Hematopoietic multipotent progenitor cell treated with erythropoietin and hydrocortisone succinate and interleukin-3 and kit ligand, for 17 days (in vitro differentiated cells): ENCODE measurements around the gene SP100.

Source experiments
- DNase-seq: peaks from one replicate; pipeline ENCODE4 v3.0.0-alpha.2; 2015; ENCODE audit warnings: low spot score

The SP100 gene

DNA sequence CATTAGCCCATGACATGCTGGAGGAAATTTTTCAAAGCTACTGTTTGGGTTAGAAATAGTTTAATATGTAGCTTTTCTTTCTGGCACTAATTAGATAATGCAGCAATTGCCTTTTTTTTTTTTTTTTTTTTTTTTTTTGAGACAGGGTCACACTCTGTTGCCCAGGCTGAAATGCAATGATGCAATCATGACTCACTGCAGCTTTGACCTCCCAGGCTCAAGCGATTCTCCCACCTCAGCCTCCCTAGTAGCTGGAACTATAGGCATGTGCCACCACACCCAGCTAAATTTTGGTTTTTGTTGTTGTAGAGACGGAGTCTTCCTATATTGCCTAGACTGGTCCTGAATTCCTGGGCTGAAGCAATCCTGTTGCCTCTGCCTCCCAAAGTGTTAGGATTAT lies 136.2 kb downstream of the SP100 start:
- DNase-seq: no peak

DNA sequence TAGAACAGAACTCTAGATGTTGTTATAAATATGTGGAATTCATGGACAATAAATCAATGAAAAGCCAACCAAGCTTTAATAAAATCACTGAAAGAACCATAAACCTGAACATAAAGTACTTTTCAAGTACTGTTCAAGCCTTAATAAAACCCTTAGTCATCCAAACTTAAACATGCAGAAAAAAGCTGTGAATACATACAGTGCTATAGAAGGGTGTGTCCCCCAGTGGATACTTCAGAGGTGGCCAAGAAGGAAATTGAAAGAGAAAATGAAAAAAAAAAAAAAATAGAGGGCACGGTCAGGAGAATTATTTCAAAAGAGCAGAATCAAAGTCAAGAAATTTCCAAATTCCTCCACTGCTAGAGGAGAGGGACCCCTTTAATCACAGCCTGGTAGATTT lies 141.1 kb downstream of the SP100 start:
- no peak for DNase-seq

DNA sequence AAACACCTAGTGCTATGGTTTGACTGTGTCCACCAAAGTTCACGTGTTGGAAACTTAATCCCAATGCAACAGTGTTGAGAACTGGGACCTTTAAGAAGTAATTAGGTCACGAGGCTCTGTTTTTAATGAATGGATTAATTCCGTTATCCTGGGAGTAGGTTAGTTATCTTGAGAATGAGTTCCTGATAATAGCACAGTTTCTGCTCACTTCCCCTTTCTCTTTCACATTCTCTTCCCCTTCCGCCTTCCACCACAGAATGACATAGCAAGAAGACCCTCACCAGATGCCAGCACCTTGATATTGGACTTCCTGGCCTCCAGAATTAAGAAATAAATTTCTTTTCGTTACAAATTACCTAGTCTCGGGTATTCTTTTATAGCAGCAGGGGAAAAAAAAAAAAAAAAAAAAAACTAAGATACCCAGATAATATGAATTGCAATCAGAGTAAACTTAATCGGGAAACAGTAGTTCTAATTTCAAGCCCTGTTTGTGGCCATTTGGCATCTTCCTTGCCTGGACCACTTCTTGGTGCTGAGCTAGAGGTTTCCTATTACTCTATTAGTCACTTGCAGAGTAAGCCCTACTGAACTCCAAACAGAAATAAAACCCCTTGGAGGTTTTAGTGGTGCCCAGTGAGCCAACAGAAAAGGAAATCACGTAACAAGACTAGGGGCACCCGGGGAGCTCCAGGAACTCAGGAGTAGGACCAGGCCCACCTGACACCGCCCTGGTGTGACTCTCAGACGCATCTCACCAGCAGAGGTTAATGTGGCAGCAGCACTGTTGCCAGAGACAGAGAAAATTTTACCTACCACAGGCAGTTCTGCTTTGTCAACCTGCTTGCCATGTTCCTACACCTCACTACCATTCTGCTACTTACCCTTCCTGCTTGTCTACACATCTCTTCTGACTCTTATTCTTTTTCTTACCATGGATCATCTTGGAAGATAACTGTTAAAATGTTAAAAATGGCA lies 149.1 kb downstream of the SP100 start:
- DNase-seq: no peak

DNA sequence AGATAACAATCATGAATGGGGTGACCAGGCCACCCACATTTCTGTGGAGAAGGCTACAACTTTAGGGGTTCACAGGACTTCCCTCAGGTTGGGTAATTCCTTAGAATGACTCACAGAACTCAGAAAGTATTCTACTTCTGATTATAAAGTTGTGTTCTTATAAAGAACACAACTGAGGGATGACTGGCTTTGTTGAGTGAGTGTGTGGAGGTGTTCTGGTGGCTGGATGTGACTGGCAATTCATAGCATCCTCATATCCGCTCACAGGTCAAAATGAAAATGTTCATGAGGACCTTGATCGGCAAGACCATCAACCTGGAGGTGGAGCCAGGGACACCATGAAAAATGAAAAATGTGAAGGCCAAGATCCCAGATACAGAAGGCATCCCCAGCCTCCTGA lies 153.3 kb downstream of the SP100 start:
- DNase-seq: no peak

DNA sequence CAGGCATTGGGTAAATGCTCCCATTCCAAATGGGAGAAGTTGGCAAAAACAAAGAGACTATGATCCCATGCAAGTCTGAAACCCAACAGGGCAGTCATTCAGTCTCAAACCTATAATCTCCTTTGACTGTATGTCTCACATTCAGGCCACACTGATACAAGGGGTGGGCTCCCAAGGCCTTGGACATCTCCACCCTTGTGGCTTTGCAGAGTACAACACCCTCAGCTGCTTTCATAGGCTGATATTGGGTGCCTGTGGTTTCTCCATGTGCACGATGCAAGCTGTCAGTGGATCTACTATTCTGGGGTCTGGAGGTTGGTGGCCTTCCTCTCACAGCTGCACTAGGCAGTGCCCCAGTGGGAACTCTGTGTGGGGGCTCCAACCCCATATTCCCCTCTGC lies 155.0 kb downstream of the SP100 start:
- no peak for DNase-seq

DNA sequence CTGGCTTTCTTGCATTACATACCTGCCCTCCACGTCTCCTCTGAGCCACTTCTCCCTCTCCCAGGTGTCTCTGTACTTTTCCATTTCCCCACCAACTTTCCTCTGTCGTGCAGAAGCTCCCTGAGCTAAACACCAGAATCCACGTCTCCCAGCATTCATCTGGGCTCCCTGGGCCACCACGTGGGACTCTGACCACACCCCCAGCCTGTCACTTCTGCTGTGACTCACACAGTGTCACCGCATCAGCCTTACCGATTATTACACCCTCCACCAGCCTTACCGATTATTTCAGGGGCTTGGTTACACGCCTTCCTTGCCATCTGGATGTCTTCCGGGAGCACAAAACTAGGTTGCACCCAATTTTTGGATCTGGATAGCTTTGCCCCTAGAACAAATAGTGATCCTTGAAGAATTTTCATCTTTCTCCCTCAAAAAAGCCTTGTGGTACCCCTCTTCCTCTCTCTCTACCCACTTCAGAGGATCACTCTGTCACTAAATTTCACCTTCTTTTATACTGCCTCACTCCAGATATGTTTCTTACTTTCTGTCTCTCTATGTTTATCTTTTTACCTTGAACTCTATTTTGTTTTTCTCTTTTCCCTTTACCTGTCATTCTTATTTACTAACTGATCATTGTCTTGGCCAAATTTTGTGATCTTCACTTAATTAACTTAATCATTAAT lies 159.8 kb downstream of the SP100 start:
- no peak for DNase-seq

DNA sequence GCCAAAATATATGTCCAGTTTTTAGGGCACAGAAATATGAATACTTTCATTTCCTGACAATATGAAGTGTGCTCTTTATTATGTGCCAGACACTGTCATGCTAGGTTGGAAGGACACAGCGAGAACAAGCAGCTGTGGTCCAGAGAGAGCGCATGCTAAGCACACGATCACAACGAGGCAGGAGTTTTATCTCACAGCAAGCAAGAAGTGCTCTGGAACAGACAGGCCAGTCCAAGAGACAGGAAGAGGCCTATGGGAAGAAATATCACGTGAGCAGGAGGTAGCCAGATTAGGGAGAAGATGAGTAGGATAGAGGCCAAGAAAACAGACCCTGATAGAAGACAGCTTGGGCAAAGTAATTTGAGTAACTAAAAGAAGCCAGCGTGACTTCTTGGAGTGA lies 161.1 kb downstream of the SP100 start:
- DNase-seq: no peak

DNA sequence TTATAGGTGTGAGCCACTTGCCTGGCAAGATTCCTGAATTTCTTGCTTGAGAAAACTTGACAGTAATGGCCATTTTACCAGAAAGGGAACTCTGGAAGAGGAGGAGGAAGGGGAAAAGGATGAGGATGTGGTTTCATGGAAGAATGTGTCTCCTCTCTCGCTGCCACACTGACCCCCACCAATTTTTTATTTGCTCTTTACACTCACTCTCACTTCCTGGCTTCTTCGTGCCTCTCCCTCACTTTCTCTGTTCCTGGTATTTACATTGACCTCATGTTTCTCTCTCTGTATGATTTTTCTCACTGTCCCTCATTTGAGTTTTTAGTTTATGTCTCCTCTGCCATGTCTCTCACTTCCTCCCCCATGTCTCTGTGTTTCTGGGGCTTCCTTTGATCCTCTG lies 162.1 kb downstream of the SP100 start:
- DNase-seq: no peak

DNA sequence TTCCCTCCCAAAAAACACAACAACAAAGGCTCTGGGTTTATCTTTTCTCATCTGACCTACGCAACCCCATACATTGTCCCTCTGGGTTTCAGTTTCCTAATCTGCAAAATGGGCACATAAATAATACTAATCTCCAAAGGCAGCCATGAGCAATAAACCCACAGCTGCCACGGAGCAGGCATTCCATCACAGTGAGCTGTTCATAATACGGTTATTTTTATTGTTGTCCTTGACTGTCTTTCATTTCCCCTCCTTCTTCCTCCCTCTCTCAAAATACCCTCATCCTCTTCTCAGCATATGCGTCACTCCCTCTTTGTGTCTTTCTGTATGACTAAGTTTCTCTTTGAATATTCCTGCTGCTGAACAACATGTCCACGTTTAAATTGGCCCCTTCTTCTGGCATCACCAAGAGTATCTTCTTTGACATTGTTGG lies 166.9 kb downstream of the SP100 start:
- no peak for DNase-seq

DNA sequence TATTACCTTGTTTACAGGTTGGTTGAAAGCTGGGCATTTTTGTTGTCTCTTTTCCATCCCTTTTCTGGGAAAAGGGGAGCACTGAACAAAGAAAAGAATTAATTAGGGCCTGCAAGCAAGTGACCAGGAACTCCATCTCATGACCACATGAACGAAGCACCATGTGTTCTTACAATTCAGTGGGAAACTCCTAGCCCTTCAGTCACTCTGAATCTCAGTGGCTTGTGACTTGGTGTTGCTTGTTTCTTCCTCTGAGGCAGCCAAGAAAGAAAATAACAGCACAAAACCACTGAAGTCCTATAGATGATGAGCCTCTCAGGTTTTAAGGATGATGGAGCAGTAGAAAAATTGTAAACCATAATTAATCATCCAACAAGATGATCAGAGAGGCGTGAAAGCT lies 167.6 kb downstream of the SP100 start:
- no peak for DNase-seq

DNA sequence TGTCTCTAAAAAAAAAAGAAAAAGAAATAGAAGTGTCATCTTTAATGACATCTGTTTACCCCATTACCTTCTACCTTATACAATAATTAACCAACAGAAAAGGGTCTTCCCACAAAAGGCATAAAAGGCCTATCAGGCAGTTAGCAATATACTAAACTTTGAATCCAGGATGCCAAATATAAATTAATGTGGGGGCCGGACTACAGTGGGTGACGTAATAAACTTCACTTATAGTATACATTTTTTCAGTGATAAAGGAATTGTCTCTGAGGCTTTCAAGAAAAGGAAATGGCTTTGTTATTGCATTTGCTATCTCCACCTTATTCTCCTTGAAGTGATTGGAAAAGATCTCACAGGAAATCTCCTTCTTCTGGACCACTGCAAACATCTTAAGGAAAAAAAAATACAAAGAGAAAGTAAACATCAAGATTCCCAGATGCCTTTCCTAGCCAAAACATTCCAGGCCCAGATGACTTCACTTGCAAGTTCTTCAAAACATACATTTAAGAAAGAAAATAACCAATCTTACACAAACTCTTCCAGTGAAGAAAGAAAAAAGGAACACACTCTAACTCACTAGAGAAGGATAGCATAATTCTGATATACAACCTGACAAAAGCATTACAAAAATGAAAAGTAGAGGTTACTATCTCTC lies 170.5 kb downstream of the SP100 start:
- DNase-seq: no peak

DNA sequence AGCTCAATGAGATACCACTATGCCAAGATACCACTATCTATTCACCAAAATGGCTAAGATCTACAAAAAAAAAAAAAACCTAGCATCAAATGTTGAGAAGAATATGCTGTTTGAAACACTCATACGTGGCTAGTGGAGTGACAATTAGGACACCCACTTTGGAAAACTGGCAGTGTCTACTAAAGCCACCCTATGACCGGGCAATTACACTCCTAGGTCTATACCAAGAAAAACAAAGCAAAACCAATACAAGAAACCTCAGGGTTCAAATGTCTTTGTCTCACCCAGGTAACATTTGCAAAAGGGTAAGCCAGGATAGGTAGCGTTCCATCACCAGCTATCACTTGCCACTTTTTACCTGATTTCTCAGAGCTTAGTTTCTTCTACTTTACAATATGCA lies 173.0 kb downstream of the SP100 start:
- no peak for DNase-seq

DNA sequence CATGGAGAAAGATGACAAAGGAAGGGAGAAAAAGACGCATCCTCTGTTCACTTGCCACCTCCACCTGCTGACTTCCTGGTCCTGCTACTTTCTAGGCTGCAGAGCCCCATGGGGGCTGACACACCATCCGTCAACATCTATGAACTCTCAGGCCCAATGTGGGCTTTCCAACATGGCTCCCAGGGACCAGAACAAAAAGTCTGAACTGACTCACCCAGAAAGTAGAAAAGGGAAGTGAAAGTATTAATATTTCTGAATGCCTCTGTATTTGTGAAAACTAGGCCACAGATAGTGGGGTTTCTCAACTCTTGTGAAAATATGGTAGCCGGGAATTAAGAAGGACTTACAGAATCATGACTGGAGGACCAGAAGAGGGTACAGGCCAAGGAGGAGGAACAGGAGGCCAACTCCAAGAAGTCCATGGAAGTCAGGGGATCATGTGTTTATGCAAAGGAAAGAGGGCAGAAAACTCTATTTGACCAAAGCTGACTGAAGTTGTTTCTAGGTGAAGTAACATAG lies 173.6 kb downstream of the SP100 start:
- no peak for DNase-seq

DNA sequence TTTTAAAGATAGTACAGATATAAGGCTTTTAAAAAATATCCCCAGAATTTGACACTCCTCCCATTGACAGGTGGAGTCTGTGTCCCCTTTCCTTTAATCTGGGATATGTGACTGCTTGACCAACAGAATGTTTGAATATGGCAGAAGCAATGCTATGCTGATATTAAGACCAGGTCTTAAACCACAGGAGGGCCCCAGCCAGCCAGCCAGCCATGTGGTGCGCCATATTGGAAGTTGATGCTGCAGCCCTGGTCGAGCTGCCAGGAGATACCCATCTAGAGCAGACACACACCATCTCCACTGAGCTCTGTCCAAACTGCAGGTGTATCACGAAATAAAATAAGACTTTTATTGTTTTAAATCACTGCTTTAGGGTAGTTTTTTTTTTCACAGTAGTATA lies 174.3 kb downstream of the SP100 start:
- no peak for DNase-seq

DNA sequence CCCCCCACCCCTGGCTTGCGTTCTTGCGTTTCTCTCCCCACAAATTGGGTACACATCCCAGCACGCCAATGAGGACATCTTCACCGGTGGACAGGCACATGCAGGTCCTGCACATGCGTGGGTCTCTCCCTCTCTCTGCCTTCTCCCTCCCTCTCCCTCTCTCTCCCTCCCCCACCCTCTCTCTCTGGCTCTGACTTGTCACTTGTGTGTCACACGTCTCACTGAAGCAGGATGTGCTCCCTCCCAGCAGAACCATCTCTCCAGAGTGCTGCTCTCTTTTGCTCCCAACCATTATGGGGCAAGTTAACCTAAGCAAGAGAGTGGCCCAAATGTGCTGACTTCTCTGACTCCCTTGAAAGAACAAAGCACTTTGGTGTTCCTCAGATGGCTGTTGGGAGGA lies 175.8 kb downstream of the SP100 start:
- no peak for DNase-seq

DNA sequence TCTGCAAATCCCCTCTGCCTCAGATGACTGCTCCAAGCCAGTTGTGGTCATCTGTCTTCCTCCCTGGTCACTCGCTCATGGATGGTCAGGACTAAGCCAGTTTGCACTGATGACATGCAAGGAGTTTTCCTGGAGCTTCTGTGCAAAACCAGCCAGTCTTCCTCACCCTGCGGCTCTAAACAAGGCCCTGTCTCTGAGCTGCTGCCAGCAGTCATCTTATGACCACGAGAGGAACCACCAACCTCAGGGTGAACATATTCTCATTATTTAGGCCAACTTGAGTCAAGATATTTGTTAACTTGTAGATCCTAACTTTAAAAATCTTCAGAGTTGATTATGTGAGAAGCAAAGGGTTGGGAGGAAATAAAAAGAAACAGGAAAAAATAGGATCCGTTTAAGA lies 176.8 kb downstream of the SP100 start:
- no peak for DNase-seq
